Fibroblast of villous mesenchyme (primary cell): Measurements from ENCODE around the gene RGS9. TPM values are rescaled to one million over a fixed set of nuclear protein-coding genes. Genes with fewer than 3 reads are reported as not detected.
"Not testable (repeated sequence)": the region's sequence is repeated elsewhere in the genome, so short reads cannot be mapped to it uniquely, and the experiment has no call there.

ENCODE experiments used
- DNase-seq: peaks from one replicate; pipeline ENCODE4 v3.0.0-alpha.2; 2010; ENCODE audit warnings: low read depth
- H3K4me3 ChIP-seq: 2 replicates; pipeline ENCODE4 v1.5.1; 2011; ENCODE audit warnings: low read depth, mild to moderate bottlenecking, low read length
- CTCF ChIP-seq: IDR thresholded peaks from 2 replicates; pipeline ENCODE4 v1.5.1; 2012; ENCODE audit warnings: low read depth, mild to moderate bottlenecking, low read length; ENCODE audit not compliant: insufficient read depth
- total RNA-seq: library from RNA; depleted of rRNA; stranded (reverse); fragments of >200 nt; gene quantifications from 2 replicates; pipeline ENCODE4 v1.2.3, GENCODE V29; 2012

RGS9 gene
- total RNA-seq, 1 donor = 2.2 TPM

- no peak for TF ChIP-seq CTCF
- H3K4me3 ChIP-seq = no peak overlapping the region
- no peak for DNase-seq
Measured at GRCh38 chr17:65115839-65116238, 21.3 kb upstream of the RGS9 start.

- DNase-seq, H3K4me3 ChIP-seq: not testable (repeated sequence)
Measured at GRCh38 chr17:65116515-65116914, 20.7 kb upstream of the RGS9 start.

DNA sequence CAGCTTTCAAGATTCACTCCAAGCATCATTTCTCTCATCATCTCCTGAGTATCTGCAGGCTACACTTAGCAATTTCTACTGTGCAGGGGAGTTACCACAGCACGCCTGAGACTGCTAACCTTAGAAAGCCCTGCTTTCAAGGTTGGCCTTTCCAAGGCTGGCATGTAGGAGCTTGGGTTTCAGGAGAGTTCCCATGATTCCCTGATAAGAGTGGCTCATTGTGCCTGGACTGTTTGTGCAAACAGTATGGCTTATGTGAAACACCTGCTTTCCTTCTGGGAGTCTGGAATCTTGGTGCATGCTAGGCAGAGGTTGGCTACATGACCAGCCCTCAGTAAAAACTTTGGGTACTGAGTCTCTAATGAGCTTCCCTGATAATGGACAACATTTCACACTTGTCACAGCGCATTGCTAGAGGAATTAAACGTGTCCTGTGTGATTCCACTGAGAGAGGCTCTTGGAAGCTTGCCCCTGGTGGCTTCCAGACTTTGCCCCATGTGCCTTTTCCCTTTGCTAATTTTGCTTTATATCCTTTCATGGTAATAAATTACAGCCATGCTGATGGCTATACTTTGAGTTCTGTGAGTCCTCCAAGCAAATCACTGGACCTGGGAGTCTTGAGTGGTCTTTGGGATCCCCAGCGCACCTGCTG is 19.7 kb upstream of the RGS9 start:
- no peak overlapping the region for H3K4me3 ChIP-seq
- no peak for DNase-seq

DNA sequence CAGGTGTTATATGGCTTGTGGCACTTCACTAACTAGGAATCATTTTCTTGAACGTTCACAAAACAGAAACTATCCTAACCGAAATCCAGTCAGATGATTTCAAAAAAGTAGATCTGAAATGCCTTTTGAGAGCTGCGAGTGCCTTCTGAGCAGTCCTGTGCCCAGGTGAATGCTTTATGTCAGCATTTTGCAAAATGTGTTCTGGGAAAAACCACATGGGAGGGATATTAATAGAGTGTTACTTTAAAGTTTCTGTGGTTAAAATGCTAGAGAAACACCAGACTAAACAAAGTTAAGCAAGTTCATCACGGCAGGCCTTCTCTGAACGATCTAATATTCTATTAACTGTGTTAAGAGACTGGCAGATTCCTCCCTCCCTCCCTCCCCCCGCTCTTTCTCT is 15.8 kb upstream of the RGS9 start:
- H3K4me3 ChIP-seq = no peak overlapping the region
- no peak for TF ChIP-seq CTCF
- no peak for DNase-seq

More for the DNA sequence above, 19.7 kb upstream of the RGS9 start:
- TF ChIP-seq CTCF = no peak

DNA sequence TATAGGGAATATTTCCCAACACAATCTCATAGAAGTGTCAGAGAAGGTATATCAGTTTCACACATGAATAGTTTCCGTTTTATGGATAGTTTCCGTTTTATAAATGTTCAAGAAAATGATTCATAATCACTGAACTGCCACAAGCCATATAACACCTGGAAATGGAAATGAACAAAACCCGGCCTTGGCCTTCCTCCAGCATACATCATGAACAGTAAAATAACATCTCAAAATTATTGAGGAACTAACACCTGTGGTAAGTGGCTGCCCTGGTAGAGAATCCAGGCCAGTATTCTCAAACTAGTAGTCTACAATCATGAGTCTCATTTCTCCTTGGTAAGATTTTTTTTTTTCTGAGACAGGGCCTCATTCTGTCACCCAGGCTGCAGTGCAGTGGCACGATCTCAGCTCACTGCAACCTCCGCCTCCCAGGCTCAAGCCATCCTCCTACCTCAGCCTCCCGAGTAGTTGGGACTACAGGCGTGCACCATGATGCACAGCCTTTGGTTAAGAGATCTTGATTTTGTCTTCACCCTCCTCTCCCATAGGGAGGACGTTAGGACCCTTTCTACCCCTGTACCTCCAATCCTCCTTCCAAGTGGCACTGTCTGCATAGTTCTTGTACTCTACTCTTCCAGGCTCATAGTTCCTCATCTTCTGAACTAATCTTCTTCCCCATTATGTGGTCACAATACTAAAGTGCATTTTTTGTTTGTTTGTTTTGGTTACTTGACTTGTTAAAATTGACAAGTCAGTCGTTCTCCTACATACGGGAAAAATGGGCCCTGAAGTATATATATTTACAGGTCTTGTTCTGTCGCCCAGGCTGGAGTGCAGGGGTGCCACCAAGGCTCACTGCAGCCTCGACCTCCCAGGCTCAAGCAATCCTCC is 15.0 kb upstream of the RGS9 start:
- DNase-seq = no peak
- peak overlapping the region; percentile 77 for H3K4me3 ChIP-seq
- TF ChIP-seq CTCF = no peak

GRCh38 chr17:65122836-65123756 is 14.1 kb upstream of the RGS9 start:
- DNase-seq = peak; percentile 93

More at GRCh38 chr17:65122836-65123756, 14.1 kb upstream of the RGS9 start:
- no peak for TF ChIP-seq CTCF
- peak overlapping the region; percentile 77 for H3K4me3 ChIP-seq
